ENCODE measurements around the gene JAKMIP3.

DNA sequence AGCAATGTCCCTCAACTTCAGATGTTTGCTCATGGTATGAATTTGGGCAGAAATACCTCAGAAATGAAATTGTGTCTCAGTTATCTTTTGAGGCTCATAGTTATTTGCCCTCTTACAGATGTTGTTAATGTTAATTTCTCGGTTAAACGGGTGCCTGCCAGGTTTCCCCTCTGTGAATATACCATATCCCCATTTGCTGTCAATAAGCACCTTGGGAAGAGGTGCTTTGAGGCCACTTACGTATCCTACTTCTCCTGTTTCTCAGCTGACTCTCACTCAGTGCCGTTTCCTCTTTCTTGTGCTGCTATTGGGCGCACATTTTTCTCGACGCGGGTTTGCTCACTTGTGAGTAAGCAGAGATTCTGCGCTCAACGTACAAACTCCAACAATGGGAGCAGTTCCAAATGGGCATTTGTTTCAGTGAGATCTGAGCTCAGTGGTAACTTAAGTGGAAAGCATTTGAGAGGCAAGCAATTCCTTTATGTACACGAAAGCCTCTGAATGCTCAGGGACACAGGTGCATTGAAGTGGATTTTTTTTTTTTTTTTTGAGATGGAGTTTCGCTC is 34.8 kb upstream of the JAKMIP3 start:
- TF ChIP-seq, protein P1, sequence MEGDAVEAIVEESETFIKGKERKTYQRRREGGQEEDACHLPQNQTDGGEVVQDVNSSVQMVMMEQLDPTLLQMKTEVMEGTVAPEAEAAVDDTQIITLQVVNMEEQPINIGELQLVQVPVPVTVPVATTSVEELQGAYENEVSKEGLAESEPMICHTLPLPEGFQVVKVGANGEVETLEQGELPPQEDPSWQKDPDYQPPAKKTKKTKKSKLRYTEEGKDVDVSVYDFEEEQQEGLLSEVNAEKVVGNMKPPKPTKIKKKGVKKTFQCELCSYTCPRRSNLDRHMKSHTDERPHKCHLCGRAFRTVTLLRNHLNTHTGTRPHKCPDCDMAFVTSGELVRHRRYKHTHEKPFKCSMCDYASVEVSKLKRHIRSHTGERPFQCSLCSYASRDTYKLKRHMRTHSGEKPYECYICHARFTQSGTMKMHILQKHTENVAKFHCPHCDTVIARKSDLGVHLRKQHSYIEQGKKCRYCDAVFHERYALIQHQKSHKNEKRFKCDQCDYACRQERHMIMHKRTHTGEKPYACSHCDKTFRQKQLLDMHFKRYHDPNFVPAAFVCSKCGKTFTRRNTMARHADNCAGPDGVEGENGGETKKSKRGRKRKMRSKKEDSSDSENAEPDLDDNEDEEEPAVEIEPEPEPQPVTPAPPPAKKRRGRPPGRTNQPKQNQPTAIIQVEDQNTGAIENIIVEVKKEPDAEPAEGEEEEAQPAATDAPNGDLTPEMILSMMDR (IDR thresholded peaks at IDR 0.05) = no peak
- TF ChIP-seq EP300 (IDR thresholded peaks at IDR 0.05) (no peak), POLR2A (IDR thresholded peaks at IDR 0.05) (no peak), POLR2AphosphoS5 (IDR thresholded peaks at IDR 0.05) (no peak)
